HG02970 (cell line): ENCODE data around the gene IFRD1.

ENCODE experiments used
- ATAC-seq: cut with Tn5 transposase; IDR thresholded peaks from one replicate; pipeline ENCODE4 v1.9.1; 2021; ENCODE audit warnings: mild to moderate bottlenecking, moderate library complexity, moderate number of reproducible peaks; ENCODE audit not compliant: unreplicated experiment, low FRiP score

IFRD1 gene

DNA sequence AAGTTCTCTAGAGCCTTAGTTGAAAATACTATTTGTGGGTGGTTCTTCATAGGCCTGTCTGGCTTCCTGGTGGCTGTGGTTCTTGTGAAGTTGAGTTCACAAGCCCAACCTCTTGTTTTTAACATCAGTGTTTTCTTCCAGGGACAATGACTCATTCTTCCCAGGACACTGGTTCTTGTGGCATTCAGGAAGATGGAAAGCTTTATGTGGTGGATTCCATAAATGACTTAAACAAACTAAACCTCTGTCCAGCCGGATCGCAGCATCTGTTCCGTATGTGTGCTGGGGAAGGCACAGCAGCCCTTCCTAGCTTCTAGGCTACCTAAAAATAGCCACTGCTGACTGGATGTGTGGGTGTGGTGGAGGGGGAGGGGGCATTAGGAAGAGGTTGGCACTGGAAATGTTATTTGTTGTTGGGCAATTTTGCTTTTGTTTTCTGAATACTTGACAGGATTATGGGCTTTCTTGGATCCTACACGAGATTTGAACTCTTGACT, 34.5 kb downstream of the IFRD1 start:
- no peak for ATAC-seq

DNA sequence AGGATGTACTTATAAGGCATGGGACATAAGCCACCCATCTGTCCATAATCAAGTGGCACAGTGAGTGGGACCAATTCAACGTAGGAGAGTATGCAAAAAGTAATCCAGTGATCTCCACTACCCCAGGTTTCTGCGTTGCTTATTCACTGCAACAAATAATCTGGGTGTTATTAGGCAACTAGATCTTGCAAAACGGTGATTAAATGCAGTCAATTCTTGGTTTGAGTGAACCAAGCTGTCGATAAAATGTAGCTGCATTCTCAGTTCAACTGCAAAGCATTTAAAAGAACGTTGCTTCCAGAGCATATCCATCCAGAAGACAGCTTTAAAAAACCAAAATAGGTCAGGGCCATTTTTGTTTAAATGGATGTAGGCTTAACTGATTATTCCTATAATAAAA, 35.5 kb downstream of the IFRD1 start:
- ATAC-seq = no peak

DNA sequence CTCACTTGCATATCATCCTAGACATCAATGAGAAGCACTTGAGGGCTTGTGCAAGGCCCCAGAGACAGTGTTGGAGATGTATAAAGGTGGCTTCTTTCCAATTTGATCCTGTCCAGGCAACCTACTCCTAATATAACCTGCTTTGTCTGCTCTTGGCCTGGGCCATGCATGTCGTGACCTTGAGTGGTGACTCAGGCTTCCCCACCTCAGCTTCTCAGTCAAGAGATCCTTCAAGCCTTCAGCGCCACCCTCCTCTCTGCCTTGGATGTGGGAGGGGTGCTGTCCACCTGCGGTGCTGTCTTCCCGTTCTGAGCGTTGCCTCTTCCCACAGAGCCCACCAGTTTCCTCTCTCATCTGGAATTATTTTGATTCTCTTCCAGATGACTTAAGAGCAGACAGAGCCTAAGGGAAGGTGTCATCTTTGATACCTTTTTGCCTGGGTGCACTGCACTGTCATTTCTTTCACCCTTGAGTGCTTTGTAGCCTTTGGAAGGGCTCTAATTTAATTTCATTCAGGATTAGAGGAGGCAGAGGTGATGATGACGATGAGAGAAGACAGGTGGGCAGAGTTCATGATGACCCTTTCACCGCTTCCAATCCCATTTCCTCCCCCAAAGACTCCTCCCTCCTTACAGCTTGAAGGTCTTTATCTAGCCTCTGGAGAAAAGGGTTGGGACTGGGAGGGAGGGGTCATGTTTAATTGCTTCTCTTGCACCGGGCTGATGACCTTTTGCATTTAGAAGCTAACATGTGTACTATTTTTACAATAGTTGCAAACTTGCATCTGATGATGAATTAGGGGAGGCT, 37.4 kb downstream of the IFRD1 start:
- no peak for ATAC-seq

DNA sequence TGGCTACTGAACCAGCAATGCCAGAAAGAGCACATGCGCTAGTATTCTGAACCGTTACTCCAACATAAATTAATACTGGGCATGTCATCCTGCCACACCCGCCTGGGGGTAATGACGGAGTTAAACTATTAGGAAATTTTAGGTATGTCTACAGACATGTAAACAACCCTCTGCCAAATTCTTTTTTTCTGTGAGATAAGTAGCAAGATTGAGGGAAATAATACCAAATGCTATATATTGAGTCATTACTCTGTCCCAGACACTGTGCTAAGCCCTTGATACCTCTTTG, 37.9 kb downstream of the IFRD1 start:
- ATAC-seq = no peak

DNA sequence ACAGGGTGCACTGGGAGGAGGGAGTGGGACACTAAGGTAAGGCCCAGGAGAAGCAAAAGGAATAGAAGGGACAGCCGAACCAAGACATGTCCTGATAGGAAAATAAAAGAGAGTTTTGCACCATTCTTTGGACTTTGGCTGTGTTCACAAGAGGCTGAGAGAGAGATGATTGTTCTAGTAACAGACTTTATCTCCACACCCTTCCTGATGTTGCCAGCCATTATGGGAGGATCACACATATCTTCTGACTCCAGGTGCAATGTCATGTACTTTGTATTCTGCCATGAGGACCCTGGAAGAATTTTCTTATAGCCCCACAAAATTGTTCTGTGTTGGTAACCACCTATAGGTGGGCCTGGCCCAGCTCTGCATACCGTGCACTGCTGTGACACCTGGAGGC, 41.9 kb downstream of the IFRD1 start:
- ATAC-seq = no peak

DNA sequence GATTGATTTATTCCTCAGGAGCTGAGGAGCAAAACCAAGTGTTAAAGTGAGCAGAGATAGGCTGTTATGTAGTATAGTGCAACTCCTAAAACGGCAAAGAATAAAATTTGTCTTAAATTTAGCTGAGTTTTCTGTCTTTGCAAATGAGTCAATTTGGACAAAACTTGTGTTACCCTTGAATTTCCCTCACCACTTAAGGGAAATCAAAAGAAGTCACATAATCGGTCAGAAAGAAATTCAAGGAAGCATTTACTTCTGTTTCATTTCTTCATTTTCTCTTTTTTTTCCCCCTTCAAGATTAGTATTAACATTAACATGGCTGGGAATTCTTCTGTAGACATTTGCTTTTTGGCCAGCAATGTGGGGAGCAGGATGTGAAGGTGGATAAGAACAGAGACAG, 44.4 kb downstream of the IFRD1 start:
- no peak for ATAC-seq

DNA sequence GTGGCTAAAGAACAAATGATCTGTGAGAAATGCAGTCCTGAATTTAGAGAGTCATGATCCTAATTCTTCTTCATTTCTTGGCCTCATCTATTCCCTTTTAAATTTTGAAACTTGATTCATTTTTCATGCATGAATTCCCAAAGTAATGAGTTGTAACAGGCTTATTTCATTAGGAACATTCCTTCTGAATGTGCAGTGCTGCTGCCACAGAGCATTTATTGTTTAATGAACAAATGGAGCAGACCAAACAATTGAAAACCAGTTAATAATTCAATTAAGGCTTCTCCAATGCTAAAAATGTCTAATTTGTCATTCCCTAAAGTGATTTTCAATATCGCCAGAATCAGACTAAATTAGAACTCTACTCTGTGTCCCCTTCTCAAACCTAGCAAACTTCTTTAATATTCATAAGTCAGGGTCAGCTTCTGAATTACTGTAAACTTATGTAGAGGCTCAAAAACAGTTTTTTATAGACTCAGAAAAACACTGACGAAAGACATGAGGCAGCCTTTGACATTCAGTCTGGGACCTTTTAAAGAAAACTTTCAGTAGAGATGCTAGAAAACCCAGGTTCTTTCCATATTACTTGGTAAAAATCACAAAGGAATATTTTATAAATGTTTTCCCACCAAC, 45.0 kb downstream of the IFRD1 start:
- no peak for ATAC-seq

DNA sequence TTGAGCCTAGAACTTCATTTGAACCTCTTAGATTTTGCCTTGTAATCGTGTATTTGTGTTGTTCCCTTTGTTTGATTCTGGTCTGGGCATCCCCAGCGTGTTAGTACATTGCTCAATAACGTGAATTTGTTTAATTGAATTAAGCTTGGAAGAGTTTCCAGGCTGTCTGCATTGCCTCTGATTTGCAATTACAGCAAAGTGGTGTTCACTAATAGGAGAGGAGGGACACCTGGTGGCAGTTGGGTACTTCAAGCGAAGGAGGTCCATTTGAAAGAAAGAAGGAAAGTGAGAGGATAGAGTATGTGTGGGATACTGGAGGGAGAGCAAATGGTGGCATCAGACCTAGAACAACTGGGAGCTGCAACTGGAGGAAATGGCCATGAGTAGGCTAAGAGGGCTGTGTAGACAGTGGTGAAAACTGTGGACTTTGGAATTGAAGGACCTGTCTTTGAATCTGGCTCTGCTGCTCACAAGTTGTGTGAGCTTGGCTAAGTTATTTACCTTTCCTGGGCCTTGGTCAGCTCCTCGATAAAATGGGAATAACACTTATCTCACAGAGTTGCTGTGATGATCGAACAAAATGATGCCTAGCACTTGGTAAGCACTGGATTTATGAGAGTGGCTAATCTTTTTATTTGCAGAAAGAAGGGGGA, 45.7 kb downstream of the IFRD1 start:
- ATAC-seq = no peak

DNA sequence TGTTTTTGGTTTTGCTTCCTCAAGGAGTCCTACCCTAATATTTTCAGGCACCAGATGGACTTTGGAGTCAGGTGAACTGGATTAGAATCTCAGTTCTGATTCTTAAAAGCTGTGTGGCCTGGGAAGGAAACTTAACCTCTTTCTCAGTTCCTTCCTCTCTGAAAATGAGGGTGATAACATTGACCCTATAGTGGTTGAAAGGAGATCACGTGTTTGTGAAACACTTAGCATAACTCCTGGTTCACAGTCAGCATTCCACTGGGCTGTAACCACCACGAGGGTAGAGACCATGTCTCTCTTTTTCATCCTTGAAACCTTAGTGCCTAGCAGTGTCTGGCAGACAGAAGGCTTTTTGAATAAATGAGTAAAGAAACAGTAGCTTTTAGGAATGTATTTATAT, 47.2 kb downstream of the IFRD1 start:
- ATAC-seq = no peak

DNA sequence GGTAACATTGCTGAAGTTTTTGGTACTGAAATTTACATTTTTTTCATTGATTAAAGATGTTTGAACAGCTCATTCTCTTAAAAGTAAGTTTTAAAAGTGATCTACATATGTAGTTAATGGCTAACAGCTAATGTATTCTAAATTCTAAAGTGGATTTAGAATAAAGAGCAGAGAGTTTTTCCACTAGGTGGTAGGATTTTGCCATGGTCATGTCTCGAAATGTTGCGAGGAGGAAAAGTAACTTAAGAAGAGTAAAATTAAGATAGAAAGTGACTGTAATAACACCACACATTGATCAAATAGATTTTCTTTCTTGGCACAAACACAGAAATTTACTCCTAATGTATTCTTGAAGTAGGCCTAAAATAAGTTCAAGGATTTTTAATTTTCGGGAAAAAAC, 50.4 kb downstream of the IFRD1 start:
- ATAC-seq = no peak

DNA sequence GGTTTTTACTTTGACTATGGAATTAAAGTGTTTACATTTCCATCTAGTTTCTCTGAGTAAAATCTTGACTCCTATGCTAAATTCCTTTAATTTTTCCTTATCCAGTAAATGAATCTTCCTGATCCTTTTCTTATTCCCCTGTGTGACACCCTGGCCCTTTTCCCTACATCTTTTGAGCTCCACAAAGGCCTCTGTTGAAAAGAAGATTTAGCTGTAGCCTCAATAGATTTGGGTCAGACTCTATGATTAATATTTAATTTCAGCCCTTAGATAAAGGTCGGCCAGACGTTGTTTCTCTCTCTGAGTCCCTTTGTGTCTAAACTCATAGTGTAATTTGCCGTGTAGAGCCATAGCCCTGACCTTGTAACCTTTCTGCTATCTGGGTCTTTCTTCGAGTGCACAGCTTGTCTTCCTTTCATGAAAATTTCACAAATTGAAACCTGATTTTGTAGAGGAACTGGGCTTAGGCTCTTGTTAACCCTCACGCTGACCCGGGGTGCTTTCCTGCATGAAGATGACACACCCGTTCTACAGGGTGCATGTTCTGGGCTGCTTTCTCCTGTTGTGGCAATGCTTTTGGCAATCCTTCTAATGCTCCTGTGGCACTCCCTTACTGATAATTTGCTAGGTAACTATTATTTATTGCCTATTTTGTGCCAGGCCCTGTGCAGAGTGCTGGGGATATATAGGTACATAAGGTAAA, 51.7 kb downstream of the IFRD1 start:
- ATAC-seq = no peak

DNA sequence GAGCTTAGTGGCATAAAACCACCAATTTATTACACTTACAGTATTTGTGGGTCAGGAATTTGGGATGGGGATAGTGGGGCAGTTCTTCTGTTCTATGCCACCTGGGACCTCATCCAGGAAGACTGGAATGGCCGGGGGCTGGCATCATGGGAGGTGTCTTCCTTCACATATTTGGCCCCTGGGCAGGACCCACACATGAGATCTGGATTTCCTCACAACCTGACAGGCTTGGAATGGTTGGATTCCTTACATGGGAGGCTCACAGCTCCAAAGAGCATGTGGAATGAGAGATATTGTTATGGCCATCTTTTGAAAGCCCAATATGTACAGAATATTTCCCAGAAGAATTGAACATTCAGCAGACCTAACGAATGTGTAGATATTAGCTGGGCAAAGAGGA, 52.4 kb downstream of the IFRD1 start:
- no peak for ATAC-seq

DNA sequence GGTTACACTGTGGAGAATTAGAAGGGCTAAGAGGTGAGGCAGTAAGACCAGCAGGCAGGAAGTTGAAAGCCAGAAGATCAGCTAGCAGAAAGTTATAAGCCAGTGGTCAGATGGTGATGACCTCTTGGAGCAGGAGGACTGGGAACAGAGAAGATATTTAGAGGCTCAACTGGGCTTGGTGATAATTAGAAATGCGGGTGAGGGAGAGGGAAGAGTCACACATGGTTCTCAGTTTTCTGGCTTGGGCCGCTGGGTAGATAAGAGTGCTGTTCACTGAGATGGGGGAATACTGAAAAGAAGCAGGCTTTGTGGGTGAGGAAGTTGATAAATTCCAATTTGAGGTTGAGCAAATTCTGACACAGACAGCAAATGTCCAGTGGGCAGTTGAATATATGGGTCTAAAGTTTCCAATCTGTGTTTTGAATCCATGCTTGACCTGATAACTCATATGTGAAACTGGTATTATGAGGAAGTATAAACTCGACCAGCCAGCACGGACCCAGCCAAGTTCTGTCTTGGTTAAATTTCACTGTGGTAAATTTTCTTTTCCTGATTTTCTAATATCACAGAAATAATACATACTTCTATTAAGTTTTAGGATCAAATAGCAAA, 53.2 kb downstream of the IFRD1 start:
- no peak for ATAC-seq

DNA sequence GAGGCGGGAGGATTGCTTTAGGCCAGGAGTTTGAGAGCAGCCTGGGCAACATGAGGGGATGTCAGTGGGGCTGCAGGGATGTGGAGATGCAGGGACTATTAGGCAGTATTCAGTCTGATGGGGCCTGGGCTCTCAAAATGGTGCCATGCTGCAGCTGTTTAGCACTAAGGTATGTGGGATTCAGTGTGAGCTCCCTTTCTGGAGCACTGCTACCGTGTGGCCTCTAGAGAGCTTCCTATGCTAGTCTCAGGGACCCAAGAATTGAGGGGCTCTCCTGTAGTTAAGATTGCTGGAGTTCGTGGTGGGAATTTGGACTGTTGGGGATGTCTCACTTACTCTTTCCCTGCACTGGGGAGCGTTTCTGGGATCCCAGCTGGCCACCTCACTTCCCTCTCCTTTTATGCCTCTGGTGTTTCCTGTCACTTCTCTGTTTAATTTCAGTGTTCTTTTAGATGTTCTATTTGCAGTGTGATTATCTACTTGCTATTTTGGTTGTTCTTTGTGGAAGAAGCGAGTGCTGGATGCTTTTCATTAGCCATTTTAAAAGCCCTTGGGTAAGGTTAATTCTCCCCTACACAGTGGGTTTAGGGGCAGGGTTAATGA, 53.9 kb downstream of the IFRD1 start:
- no peak for ATAC-seq

DNA sequence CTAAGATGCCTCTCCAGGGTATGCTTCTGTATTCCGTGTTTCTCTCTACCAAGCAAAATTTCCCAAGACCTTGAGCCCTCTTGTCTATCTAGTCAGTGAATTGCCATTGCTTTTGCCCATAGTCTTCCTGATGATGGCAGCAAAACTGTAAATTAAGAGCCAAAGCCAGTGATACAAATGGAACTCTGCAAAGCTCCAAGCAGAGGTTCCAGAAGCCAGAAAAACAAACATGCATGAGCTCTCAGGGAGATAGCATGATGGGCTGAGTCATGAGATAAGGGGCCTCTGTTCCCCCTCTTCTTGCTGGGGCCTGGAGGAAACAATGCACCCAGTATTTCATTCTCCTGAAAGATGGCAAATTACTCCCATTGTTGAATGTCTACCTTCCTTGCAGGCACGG, 55.2 kb downstream of the IFRD1 start:
- no peak for ATAC-seq

DNA sequence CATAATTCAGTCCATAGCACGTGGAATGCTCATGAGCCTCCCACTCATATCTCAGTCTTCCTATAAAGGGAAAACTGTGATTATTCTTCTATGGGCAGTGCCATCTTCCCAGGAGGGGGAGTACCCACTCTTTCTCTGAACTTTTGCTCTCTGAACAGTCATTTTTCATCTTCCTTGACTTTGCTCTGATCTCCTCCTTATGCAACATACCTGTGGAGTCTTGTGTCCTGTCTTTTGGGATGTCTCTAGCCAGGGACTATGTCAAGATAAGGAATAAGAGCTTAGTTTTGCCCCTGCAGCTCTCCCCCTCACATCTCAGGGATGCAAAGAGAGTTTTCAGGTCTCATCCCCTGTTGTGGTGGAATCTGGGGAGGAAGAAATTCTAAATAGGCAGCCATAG, 58.1 kb downstream of the IFRD1 start:
- ATAC-seq = no peak

DNA sequence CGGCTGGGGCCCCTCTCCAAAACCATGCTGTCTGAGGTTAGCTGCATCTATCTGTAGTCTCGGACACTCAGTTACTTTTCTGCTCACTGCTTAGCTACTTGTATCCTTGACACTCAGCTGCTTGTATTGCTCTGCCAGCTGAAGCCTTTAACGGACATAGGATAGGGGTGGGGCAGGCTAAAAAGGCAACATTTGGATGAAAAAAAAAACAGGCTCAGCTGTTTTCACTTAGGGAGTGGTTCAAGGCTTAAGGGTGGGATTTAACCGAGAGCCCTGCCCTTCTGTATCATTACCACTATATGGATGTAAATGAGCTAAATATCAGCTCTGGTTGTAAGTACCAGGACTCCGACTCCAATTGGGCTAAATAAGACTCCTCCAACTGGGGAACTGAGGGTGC, 59.1 kb downstream of the IFRD1 start:
- ATAC-seq = no peak

DNA sequence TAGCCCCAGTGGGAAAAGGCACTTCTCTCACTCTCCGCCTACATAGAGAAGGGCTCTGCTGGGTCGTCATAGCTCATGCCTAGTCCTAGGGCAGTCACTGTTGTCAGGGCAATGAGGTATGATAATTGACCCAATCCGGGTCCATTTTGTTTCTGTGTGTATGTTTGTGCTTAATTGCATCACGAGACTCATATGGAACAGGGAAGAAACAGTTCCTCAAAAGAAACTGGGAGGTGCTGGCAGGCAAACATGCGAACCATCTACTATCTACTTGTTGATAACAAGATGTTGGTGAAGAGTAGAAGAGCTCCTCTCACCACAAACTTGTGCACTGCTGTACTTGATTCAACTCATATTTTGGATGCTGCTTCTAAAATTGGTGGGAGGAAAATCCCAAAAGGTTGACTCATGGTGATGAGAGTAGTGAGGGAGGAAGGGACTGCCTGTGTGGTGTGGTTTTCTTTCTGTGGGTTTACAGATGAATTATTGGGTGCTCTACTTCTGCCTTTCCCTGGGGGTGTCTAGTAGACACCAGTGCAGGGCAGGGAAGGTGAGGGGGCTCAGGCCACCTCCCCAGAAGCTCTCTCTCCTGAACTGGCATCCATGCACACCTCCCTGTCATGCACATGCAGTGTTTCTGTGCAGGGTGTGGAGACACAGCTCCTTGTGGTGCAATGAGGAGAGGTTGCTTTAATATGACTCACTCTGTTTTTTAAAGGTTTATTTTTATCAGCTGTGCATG, 59.9 kb downstream of the IFRD1 start:
- ATAC-seq = no peak

DNA sequence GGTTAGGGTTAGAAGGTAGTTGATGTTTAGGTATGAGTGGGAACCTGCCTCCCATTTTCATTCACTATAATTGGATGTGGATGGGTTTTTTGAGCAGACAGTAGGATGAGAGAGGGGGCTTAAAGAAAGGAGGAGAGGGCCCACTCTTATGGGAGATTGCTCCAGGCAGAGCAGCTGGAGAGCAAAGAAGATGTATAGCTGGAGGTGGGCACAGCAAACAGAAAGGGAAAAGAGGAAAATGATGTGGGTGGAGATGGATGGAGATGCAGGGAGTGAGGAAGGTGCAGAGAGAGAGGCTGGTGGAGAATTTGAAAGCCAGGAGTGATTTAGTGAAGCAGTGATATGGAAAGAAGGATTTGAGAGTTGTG, 60.5 kb downstream of the IFRD1 start:
- ATAC-seq = no peak
